HG02798 (cell line): Measurements from ENCODE around the gene GARIN1A.
"Not testable (repeated sequence)": the region's sequence is repeated elsewhere in the genome, so short reads cannot be mapped to it uniquely, and the experiment has no call there.

Source experiments
- ATAC-seq: cut with Tn5 transposase; IDR thresholded peaks from one replicate; pipeline ENCODE4 v1.9.1; 2021; ENCODE audit warnings: mild to moderate bottlenecking; ENCODE audit not compliant: unreplicated experiment, poor library complexity

The GARIN1A gene

DNA sequence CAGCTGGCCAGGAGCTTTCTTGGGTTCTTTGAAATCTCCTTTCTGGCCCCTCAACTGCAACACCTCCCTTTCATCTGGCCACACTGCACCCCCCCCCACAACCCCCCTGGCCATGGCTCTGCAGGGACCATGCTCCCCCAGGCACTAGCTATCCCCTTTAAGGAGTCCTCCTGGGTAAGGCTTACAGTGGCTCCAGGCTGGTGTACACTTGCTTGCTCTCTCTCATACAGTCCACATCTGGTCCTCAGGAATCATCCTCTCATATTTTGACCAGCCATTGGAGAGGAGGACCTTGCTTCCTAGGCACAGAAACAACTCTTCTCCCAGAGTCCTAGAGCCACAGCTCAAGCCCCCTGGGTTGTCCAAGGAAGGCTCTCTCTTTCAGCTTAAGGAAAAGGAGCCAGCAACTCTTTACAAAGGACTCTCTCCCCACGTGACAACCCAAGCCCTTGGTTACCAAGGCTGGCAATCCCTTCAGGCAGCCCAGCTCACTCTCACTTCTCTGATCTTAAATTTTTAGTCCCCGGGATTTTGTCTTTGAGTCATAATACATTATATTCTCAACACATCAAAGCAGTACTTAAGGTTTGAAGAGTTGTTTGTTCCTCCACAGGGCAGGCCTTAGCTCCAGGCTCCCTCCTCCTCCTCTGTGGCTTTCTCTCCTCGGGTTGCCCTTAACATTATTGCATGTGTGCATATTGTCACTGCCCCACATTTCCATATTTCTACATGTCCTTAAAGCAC lies 9.9 kb downstream of the GARIN1A start:
- ATAC-seq = no peak

DNA sequence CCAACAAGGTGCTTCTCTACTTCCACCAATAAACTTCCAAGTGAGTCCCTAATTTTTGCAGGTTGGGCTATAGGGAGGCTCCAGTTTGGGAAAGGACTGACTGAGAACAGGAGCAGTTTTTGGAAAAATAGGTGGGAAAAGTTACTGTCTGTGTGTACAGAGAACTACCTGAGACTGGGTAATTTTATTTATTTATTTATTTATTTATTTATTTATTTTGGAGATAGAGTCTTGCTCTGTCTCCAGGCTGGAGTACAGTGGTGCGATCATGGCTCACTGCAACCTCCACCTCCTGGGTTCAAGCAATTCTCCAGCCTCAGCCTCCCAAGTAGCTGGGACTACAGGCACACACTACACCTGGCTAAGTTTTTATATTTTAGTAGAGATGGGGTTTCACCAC lies 11.2 kb downstream of the GARIN1A start:
- ATAC-seq = not testable (repeated sequence)

DNA sequence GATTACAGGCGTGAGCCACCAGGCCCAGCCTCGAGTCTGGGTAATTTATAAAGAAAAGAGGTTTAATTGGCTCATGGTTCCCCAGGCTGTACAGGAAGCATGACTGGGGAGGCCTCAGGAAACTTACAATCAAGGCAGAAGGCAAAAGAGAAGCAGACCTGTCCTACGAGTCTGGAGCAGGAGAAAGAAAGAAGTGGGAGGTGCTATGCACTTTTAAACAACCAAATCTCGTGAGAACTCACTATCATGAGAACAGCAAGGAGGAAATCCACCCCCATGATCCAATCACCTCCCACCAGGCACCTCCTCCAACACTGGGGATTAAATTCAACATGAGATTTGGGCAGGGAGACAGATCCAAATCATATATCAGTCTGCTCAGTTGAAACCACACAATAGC lies 11.6 kb downstream of the GARIN1A start:
- ATAC-seq = not testable (repeated sequence)

DNA sequence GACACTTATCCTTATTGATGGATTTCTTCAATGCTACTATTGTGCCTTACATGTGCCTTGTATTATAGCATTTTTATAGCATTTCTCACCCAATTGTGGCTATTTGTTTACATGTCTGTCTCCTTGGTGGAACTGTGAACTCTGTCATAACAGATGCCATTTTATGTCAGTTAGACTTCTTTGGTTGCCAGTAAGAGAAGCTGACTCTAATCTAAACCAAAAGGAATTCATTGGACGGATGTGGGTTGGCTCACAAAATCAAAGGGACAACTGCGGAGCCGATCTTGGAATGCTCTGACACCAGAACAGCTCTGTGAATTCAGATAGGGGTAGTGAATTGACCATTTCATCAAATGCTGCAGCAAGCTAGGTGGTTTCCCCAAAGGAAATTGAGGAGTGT lies 15.0 kb downstream of the GARIN1A start:
- ATAC-seq = no peak

DNA sequence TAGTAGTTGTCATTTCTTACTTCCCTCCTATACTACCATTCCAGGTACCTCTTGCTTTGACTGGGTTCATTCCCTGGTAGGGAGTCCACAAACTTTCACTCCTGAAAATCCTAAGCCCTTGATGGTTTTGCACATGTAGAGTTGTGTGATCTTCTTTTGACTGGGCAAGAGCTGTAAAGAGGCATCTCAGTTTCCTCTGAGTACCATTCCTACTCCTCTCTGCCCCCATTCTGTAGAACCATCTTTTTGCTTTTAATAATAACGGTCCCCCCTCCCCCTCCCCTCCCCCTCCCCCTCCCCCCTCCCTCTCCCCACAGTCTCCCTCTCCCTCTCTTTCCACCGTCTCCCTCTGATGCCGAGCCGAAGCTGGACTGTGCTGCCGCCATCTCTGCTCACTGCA lies 16.4 kb downstream of the GARIN1A start:
- no peak for ATAC-seq

DNA sequence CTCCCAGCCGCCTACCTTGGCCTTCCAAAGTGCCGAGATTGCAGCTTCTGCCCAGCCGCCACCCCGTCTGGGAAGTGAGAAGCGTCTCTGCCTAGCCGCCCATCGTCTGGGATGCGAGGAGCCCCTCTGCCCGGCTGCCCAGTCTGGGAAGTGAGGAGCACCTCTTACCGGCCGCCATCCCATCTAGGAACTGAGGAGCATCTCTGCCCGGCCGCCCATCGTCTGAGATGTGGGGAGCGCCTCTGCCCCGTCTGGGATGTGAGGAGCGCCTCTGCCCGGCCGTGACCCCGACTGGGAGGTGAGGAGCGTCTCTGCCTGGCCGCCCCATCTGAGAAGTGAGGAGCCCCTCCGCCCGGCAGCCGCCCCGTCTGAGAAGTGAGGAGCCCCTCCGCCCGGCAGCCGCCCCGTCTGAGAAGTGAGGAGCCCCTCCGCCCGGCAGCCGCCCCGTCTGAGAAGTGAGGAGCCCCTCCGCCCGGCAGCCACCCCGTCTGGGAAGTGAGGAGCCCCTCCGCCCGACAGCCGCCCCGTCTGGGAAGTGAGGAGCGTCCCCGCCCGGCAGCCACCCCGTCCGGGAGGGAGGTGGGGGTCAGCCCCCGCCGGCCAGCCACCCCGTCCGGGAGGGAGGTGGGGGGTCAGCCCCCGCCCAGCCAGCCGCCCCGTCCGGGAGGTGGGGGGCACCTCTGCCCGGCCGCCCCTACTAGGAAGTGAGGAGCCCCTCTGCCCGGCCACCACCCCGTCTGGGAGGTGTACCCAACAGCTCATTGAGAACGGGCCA lies 17.3 kb downstream of the GARIN1A start:
- ATAC-seq = not testable (repeated sequence)

DNA sequence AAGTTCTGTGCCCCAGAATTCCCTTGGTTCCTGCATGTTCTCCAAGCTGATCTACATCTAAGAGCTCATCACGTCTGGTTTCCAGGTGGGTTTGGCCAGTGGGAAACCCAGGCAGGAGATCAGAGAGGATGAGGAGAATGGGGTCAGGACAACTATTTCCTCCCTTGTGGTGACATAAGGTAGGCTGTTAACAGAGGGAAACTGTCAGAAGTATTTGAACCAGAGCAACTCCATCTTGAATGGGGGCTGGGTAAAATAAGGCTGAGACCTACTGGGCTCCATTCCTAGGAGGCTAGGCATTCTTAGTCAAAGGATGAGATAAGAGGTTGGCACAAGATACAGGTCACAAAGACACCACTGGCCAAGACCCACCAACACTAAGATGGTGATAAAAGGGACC lies 19.1 kb downstream of the GARIN1A start:
- ATAC-seq = no peak

DNA sequence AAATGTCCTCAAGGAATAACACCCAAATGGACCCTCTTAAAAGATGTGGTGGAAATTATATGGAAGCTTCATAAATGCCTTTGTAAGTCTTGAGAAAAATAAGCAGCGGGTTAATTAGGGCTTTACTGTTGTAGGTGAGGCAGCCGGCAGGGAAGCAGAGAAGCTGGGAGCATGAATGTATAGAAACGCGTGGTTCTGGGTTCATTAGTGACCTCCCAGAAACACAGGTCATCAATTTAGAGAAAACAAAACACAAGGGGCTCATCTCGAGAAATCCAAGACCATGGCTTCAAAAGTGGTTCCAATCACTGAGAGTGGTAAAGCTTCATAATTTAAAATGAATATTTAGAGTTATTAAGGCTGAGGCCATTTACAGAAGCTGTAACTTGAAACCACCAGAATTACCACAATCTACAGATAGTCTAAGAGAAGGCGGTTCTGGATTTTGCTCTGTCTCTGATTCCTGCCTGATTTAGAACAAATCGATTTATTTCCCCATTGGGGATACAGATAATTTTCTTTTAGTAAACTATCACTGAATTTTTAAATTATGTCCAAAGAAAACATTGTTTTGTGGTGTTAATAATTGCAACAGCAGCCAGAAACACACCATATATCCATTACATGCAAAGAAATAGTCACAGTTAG lies 20.7 kb downstream of the GARIN1A start:
- ATAC-seq = no peak

DNA sequence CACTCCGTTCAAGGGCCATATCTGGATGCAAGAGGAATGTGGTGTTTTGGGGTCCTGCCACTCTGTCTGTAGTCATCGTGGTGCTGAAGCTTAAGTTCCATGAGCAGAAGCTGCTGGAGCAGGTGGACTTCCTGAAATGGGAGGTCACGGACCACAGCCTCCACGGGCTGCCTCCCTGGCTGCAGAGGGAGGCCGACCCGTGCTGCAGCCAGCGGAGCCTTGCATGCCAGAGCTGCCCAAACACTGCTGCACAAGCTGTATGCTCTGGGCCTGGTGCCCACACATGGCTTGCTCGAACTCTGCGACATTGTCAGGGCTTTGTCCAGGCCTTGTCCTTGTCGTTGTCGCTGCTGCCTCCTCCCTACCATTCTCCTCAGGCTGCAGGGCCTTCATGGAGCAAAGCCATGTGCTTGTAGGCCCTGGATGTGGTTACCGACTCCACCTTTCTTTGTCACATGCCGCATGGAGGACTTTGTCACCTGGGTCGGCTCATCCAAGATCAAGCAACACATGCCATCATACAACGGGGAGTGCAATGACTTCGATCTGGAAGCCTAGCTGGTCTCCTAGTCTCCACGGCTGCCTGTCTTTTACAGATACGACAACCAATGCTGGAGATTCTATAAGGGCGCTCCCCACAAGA lies 21.4 kb downstream of the GARIN1A start:
- ATAC-seq = no peak

DNA sequence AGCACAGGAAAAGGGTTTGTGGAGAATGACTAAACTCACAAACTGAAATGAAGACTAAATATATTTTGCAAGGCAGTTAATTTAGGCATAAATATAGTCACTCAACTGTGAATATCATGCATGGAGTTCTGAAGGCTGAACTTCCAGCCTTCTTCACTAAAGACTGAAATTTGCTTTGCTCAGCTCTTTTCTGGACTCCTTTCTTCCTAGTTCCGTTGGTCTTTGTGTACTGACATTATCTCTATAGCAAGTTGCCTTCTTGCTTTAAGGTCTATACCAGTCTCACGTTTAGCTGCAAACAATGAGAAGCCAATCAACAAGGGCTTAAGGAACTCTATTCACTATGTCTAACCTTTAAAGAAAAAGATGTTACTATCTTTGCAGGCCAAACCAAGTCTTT lies 22.6 kb downstream of the GARIN1A start:
- no peak for ATAC-seq

DNA sequence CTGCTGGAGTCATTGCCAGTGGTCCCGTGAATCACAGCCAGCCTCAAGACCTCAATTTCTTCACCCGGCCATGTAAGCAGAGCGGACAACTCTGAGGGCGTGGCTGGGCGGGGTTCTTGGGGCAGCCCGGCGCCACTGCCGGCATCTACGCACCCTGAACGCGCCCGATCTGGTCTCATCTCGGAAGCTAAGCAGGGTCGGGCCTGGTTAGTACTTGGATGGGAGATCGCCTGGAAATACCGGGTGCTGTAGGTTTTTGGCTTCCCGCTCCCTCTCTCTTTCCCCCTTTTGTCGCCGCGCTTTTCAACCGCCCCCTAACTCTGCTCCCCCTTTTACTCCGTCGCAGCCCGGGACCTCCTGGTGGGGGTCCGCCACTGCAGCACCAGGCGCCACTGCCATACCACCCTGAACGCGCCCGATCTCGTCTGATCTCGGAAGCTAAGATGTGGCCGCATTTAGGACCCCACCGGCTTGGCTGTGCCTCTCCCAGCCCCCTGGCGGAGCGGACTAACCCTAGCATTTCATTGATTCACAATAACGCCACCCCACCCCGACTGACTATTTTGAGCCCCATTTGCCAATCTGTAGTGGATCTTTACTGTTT lies 25.3 kb downstream of the GARIN1A start:
- ATAC-seq = no peak

DNA sequence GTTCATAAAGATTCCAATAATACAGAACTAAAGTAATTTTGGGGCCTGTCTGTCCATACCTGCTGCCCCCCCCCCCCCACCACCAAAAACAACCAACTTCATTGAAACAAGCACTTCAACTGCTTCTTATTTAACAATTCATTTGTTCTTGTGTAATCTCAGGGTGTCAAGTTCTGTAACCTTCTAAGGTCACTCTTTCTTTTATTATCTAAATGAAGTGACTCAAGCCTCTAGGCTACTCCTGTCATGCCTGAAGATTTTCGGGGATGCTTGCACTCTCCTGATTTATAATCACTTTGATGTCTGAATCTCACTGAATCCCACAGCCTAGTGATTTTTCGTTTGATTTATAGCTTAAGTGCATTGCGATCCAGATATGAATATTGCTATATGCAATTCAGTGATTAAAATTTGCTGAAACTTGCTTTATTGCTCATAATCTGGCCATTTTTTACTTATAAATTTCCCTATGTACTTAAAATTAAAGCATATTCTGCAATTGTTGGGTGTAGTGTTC lies 27.2 kb downstream of the GARIN1A start:
- ATAC-seq = no peak

DNA sequence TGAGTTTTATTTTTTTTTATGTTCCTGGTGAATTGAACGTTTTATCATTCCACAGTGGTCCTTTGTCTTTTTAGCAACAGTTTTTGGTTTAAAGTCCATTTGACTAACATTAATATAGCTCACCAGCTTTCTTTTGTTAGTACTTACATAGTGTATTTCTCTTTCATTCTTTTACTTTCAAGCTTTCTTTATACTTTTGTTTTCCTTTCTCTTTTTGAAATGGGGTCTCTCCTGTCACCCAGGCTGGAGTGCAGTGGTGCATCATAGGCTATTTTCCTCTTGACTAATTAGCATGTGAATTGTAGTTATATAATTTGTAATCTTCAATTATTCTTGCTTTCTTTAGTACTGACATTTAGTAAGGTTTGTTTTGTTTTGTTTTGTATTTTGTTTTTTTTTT lies 27.8 kb downstream of the GARIN1A start:
- no peak for ATAC-seq

DNA sequence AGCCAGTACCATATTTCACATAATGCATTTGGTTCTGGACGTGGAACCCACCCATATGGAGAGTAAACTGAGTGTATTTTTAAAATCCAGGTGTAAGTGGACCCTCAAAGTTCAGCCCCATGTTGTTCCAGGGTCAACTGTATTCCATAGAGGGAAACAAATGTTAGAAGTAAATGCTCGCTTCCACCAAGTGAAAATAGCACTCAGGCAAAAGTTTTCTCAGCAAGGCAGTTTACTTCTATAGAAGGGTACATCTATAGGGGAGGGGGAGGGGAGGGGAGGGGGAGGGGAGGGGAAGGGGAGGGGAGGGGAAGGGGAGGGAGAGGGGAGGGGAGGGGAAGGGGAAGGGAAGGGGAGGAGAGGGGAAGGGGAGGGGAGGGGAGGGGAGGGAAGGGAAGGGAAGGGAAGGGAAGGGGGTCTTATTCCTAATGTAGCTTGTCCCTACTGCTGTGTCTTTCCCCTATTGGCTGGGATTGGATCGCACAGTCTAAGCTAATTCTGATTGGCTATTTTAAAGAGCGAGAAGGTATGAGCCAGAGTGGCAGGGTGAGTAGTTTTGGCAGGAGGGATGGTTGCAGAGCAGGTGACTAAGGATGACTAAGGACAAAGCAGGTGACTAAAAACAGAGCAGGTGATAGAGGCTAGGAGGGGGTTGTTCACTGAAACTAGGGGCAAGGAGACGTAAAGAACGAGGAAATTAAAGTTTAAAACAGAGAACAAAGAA lies 29.1 kb downstream of the GARIN1A start:
- no peak for ATAC-seq

DNA sequence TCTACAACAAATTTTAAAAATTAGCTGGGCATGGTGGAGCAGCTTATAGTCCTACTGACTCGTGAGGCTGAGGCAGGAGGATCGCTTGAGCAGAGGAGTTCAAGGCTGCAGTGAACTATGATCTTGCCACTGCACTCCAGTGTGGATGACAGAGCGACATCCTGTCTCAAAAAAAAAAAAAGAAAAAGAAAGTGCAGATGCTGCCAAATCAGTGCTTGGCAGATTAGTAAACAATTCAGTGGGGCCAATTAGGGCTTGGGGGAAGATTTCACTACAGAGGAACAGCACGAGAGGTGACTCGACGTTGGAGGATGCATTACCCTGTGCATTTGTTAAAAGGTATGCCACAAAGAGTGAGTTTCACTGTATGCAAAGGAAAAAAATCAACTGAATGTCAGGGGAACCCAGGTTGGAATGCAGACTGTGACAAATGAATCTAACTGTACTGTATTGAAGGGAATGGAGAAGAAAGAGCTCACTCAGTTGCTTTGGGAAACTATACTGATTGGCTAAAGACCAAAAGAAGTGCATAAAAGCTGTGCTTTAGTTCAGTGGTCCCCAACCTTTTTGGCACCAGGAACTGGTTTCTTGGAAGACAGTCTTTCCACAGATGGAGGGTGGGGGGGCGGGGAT lies 31.6 kb downstream of the GARIN1A start:
- ATAC-seq = no peak

DNA sequence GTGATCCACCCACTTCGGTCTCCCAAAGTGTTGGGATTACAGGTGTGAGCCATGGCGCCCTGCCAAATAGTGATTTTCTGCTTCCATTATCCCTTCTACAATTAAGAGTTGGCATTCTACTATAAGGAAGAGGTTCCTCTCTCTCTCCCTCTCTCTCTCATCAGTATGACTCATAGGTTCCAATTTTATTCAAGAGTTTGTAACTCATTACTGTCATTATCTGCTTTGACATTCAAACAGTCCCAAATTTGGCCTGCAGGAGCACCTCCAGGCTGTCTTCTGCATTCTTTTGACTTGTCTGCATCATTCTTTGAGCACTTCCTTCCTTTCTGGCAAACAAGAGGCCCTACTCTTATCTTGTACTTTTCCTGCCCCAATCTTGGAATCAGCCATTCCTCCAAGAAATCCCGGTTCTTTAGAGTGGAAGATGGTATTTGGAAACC lies 33.8 kb downstream of the GARIN1A start:
- ATAC-seq = no peak

DNA sequence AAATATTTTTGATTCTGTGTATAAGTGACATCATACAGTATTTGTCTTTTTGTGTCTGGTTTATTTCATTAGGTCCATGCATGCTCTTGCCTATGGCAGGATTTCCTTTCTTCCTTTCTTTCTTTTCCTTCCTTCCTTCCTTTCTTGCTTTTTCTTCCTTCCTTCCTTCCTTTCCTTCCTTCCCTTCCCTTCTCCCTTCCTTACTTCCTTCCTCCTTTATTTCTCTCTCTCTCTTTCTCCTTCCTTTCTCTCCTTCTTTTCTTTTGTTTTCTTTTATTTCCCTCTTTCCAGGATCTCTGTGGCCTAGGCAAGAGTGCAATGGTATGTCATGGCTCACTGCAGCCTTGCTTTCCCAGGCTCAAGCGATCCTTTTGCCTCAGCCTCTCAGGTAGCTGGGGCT lies 35.7 kb downstream of the GARIN1A start:
- no peak for ATAC-seq

DNA sequence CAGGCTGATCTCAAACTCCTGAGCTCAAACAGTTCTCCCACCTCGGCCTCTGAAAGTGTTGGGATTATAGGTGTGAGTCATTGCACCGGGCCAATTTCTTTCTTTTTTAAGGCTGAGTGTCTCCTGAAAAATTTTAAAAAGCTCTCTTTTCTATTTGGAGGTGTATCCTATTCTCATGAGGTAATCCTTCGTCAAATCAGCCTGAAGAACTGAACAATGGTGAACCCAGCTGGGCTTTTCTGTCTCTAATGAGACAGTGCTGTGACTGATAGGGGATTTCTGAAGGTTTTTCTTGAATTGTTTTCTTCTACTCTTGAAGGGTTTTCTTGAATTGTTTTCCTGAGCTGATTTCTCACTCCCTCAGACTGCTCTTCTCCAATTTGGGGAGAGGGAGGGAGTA lies 36.1 kb downstream of the GARIN1A start:
- ATAC-seq = no peak

DNA sequence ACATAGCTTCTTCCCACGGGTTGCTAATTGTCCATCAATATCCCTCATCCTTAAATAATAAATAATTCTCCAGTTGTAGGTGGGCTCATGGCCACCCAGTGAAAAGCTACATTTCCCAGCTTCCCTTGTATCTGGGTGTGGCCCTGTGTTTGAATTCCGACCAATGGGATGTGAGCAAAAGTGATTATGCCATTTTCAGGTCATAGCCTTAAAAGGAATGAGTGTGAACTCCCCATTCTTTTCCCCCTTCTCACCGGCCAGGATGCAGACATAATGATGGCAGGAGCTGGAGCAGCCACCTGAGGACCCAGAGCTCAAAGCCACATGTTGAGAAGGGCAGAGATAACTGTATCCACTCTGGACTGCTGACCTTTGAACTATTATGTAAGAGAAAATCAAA lies 36.7 kb downstream of the GARIN1A start:
- no peak for ATAC-seq
